Stimulated activated CD8-positive, alpha-beta memory T cell treated with anti-CD3 and anti-CD28 coated beads, Interleukin-15, amount 100 ng/mL, for 4 hours (primary cell): Measurements from ENCODE around the gene CIDEA.

Experiments used
- DNase-seq, 2 donors: peaks; one replicate each; pipeline ENCODE4 v3.0.0-alpha.2; 2020; ENCODE audit warnings: low read depth in 2 of 2

CIDEA gene

GRCh38 chr18:12301263-12302005 is 47.3 kb downstream of the CIDEA start:
- DNase-seq = no peak

- no peak for DNase-seq
These were observed 48.4 kb downstream of the CIDEA start for GRCh38 chr18:12302391-12303147.

GRCh38 chr18:12304351-12305210 is 50.4 kb downstream of the CIDEA start:
- no peak for DNase-seq

- DNase-seq = no peak
These were observed 51.0 kb downstream of the CIDEA start for GRCh38 chr18:12305211-12305610.

- DNase-seq = no peak
These were observed 51.9 kb downstream of the CIDEA start for GRCh38 chr18:12305930-12306629.

GRCh38 chr18:12306752-12307700 is 52.9 kb downstream of the CIDEA start:
- no peak for DNase-seq

GRCh38 chr18:12307701-12308385 is 53.7 kb downstream of the CIDEA start, which contains the start of gene TUBB6:
TSS of gene TUBB6 (plus strand) at chr18:12308241. CDS start at chr18:12308293, 52 bp downstream.
- DNase-seq = no peak

- DNase-seq = no peak
These were observed 54.4 kb downstream of the CIDEA start for GRCh38 chr18:12308386-12309100.

GRCh38 chr18:12309683-12310198 is 55.6 kb downstream of the CIDEA start:
- no peak for DNase-seq

GRCh38 chr18:12310762-12311161 is 56.6 kb downstream of the CIDEA start:
- DNase-seq = no peak

GRCh38 chr18:12312976-12313375 is 58.8 kb downstream of the CIDEA start:
- DNase-seq = no peak

GRCh38 chr18:12313530-12314245 is 59.5 kb downstream of the CIDEA start:
- DNase-seq = no peak

- DNase-seq = no peak
These were observed 60.6 kb downstream of the CIDEA start for GRCh38 chr18:12314591-12315305.

GRCh38 chr18:12315490-12315889 is 61.3 kb downstream of the CIDEA start:
- DNase-seq = no peak

GRCh38 chr18:12315911-12316310 is 61.8 kb downstream of the CIDEA start:
- no peak for DNase-seq

- no peak for DNase-seq
These were observed 63.6 kb downstream of the CIDEA start for GRCh38 chr18:12317664-12318333.

- DNase-seq = no peak
These were observed 64.2 kb downstream of the CIDEA start for GRCh38 chr18:12318334-12318697.
